HepG2 (cell line): ENCODE measurements around the gene IRF1. TPM values are rescaled to one million over a fixed set of nuclear protein-coding genes. Genes with fewer than 3 reads are reported as not detected.

Source experiments
- ATAC-seq: fragments of 200-7000 bp; cut with Tn5 transposase; 3 replicates; pipeline ENCODE4 v1.9.1; 2020; ENCODE audit warnings: mild to moderate bottlenecking, moderate library complexity
- BruUV-seq: library from RNA; stranded (reverse); fragments of 400-500 nt; replicated peaks from 2 replicates; lab custom pipeline; 2021; lab: Mats Ljungman, UMichigan
- CTCF ChIA-PET: fragments of 300-600 bp; formaldehyde crosslinking; extraction: SDS; loops from one replicate; lab custom pipeline; 2021; ENCODE audit warnings: low total read pairs, inconsistent platforms, low intra/inter-chr PET ratio; lab: Yijun Ruan, JAX
- POLR2A ChIA-PET: fragments of 350-600 bp; sonication (Branson Sonifier 250); formaldehyde crosslinking; loops from one replicate; lab custom pipeline; 2020; ENCODE audit warnings: antibody characterized with exemption, inconsistent platforms; lab: Yijun Ruan, JAX
- DNase-seq: peaks from one replicate; pipeline ENCODE4 v3.0.0-alpha.2; 2015; ENCODE audit warnings: low spot score
- FAIRE-seq: peaks from 3 replicates; lab custom pipeline; 2011; peaks lifted over from hg19 to GRCh38; lab: Jason Lieb, UNC
- H2AFZ ChIP-seq: one replicate; pipeline ENCODE4 v1.6.1; 2011; ENCODE audit warnings: low read length, inconsistent platforms
- H3K27ac ChIP-seq: fragments of 300-600 bp; 3 replicates; pipeline ENCODE4 v1.8.0; 2011; ENCODE audit warnings: mixed run types, mild to moderate bottlenecking, mixed read lengths, low read length, inconsistent platforms; ENCODE audit not compliant: insufficient read depth; ENCODE audit errors: extremely low read length
- H3K27me3 ChIP-seq, 2 experiments: fragments of 200-600 bp in 1 of 2; 2 replicates in 1 of 2; 3 replicates in 1 of 2; pipeline versions ENCODE4 v1.6.0 to v1.8.0; 2011; ENCODE audit warnings: low read length in 2 of 2, mild to moderate bottlenecking in 2 of 2, moderate library complexity in 2 of 2, inconsistent platforms in 1 of 2; ENCODE audit not compliant: insufficient read depth in 2 of 2, control insufficient read depth in 1 of 2
- H3K36me3 ChIP-seq, 2 experiments: fragments of 200-600 bp in 1 of 2; replicated peaks in 1 of 2; 2 replicates in 1 of 2; 3 replicates in 1 of 2; pipeline versions ENCODE4 v1.5.1 to v1.8.0; 2011; ENCODE audit warnings: low read length in 2 of 2, inconsistent platforms in 1 of 2; ENCODE audit not compliant: insufficient read depth in 2 of 2, control insufficient read depth in 1 of 2
- H3K4me1 ChIP-seq: 2 replicates; pipeline ENCODE4 v1.5.1; 2012; ENCODE audit warnings: low read length, inconsistent platforms; ENCODE audit not compliant: insufficient read depth
- H3K4me2 ChIP-seq: 2 replicates; pipeline ENCODE4 v1.6.0; 2011; ENCODE audit warnings: low read depth, low read length, inconsistent platforms
- H3K4me3 ChIP-seq, 3 experiments: fragments of 200-600 bp in 1 of 3; sonication (generic), shearing (Covaris generic) in 1 of 3; replicated peaks in 1 of 3; 2 replicates each; pipeline ENCODE4 v1.5.1; 2011 to 2016; ENCODE audit warnings: low read length in 3 of 3, inconsistent platforms in 2 of 3, low read depth in 2 of 3, mild to moderate bottlenecking in 2 of 3, control low read depth in 1 of 3, mixed read lengths in 1 of 3; ENCODE audit not compliant: insufficient read depth in 1 of 3
- H3K79me2 ChIP-seq: one replicate; pipeline ENCODE4 v1.6.1; 2011; ENCODE audit warnings: low read length, inconsistent platforms; ENCODE audit not compliant: insufficient read depth
- H3K9ac ChIP-seq: 2 replicates; pipeline ENCODE4 v1.6.0; 2011; ENCODE audit warnings: mild to moderate bottlenecking, low read depth, low read length, inconsistent platforms; ENCODE audit not compliant: insufficient read depth
- H3K9me3 ChIP-seq: 2 replicates; pipeline ENCODE4 v1.5.1; 2012; ENCODE audit warnings: mild to moderate bottlenecking, low read length
- H4K20me1 ChIP-seq: 2 replicates; pipeline ENCODE4 v1.6.0; 2011; ENCODE audit warnings: inconsistent platforms, mild to moderate bottlenecking, low read length, moderate library complexity; ENCODE audit not compliant: insufficient read depth
- AHDC1 ChIP-seq: sonication (generic); formaldehyde crosslinking; IDR thresholded peaks from 2 replicates; pipeline ENCODE4 v1.5.1; 2020; ENCODE audit warnings: mild to moderate bottlenecking, missing genetic modification reagents, borderline replicate concordance
- DR1 ChIP-seq: sonication (generic); formaldehyde crosslinking; IDR thresholded peaks from 2 replicates; pipeline ENCODE4 v1.8.0; 2021; ENCODE audit warnings: mild to moderate bottlenecking, missing genetic modification reagents, inconsistent platforms
- ELF1 ChIP-seq: sonication (generic); formaldehyde crosslinking; IDR thresholded peaks from 2 replicates; pipeline ENCODE4 v1.4.0; 2020; ENCODE audit warnings: missing genetic modification reagents
- ELF3 ChIP-seq: IDR thresholded peaks from 2 replicates; pipeline ENCODE4 v1.6.1; 2016; ENCODE audit warnings: missing genetic modification reagents, missing compliant biosample characterization
- HNF4A ChIP-seq: sonication (generic); formaldehyde crosslinking; IDR thresholded peaks from 2 replicates; pipeline ENCODE4 v1.4.0; 2020; ENCODE audit warnings: missing genetic modification reagents
- KDM2A ChIP-seq: sonication (generic); formaldehyde crosslinking; IDR thresholded peaks from 2 replicates; pipeline ENCODE4 v1.4.0; 2020; ENCODE audit warnings: low read depth, missing genetic modification reagents, borderline replicate concordance
- SMARCC2 ChIP-seq: fragments of 450-650 bp; IDR thresholded peaks from 2 replicates; pipeline ENCODE4 v1.6.1; 2017; ENCODE audit warnings: antibody characterized with exemption, mild to moderate bottlenecking
- ZBTB21 ChIP-seq: sonication (generic); formaldehyde crosslinking; IDR thresholded peaks from 2 replicates; pipeline ENCODE4 v1.4.0; 2020; ENCODE audit warnings: missing genetic modification reagents
- ZNF503 ChIP-seq: sonication (generic); formaldehyde crosslinking; IDR thresholded peaks from 2 replicates; pipeline ENCODE4 v1.4.0; 2020; ENCODE audit warnings: missing genetic modification reagents
- ZUFSP ChIP-seq: sonication (generic); formaldehyde crosslinking; IDR thresholded peaks from 2 replicates; pipeline ENCODE4 v1.9.0; 2021; ENCODE audit warnings: missing genetic modification reagents, mild to moderate bottlenecking, borderline replicate concordance
- WGBS: methylation state at CpG from one replicate; pipeline ENCODE4 v1.1.6; 2017; ENCODE audit warnings: low lambda C conversion rate; 5-methylcytosine and 5-hydroxymethylcytosine counted together
- in situ Hi-C: cut with HindIII; loops from 2 replicates; pipeline ENCODE4 v1.10.0; 2017; ENCODE audit warnings: low pct_unique_long_range_greater_than_20kb; ENCODE audit not compliant: extremely low pct_ligation_motif_present
- intact Hi-C: fragments of 100-400 bp; cut with micrococcal nuclease; formaldehyde crosslinking; loops from one replicate; pipeline ENCODE4 v1.10.0; 2022; ENCODE audit not compliant: unreplicated experiment
- polyA plus RNA-seq, 8 experiments: library from polyadenylated mRNA; depleted of rRNA in 3 of 8; stranded (reverse) in 7 of 8; unstranded in 1 of 8; fragments of >200 nt; fragmentation: Illumina TruSeq in 4 of 8; extraction: Trizol in 4 of 8; gene quantifications; 2 replicates each; pipeline versions ENCODE4 v1.2.1 to v1.2.3, GENCODE V29; 2011 to 2016; ENCODE audit warnings: low read depth in 4 of 8, missing spikeins in 1 of 8, mixed read lengths in 1 of 8; ENCODE audit not compliant: insufficient read depth in 1 of 8
- total RNA-seq, 5 experiments: library from RNA; depleted of rRNA; stranded (reverse); fragments of >200 nt; fragmentation: Illumina TruSeq; extraction: Trizol; gene quantifications; 2 replicates each; pipeline ENCODE4 v1.2.3, GENCODE V29; 2016; ENCODE audit warnings: low read depth in 1 of 5

The IRF1 gene
- total and polyA plus RNA-seq, 2 of the 13 experiments (the other 11 are each of a cell fraction or from before 2014, with no cell fraction given) = 4.1 to 8.8 TPM

- TF ChIP-seq SMARCC2 = no peak
- no peak for TF ChIP-seq ZNF503 (CRISPR knock-in tag)
- TF ChIP-seq ELF1 (CRISPR knock-in tag) = no peak
These were observed 6.3 kb upstream of the IRF1 start (continued) for GRCh38 chr5:132496631-132497487.

GRCh38 chr5:132496191-132496630, 5.6 kb upstream of the IRF1 start:
- POLR2A ChIA-PET = interaction anchor here (0.7 to 6.9 kb wide), 28 partner anchors 9 to 555 kb away, joined by 3 to 86 read pairs (median 6); partner anchors contain the start of genes GDF9, HSPA4, SLC22A4 and SLC22A5
- ATAC-seq (peak; percentile 76), FAIRE-seq (peak; percentile 81), DNase-seq (peak; percentile 87)
- Histone ChIP-seq H3K9me3 (no peaks in the 10 kb centered on the region), H3K36me3 (no peaks in the 10 kb centered on the region), H3K27ac (peak overlapping the region; percentile 81), H3K4me2 (peak overlapping the region; percentile 95), H3K4me3 (peak overlapping the region; percentile 73 to 91 (median 88)), H2AFZ (no peak overlapping the region), H3K9ac (peak overlapping the region; percentile 73; the same call in 1 of the 2 replicates), H4K20me1 (no peaks in the 10 kb centered on the region), H3K79me2 (no peaks in the 10 kb centered on the region), H3K4me1 (peaks cover 65% of the 10 kb centered on the region), H3K27me3 (no peaks in the 10 kb centered on the region)
- no TSS peak for BruUV-seq
- CTCF ChIA-PET = no interaction called here
- WGBS = 2% methylated on average over 13 of the region's 18 CpGs
- in situ Hi-C loops = loop anchor here (10.0 kb wide), 3 partner anchors 71 to 201 kb away; partner anchors contain the start of gene SLC22A4
- intact Hi-C loops = loop anchor here (2.0 to 5.0 kb wide), 2 partner anchors 19 to 34 kb away; no protein-coding TSS in a partner anchor
- TF ChIP-seq ZUFSP (CRISPR knock-in tag) (no peak), ELF3 (CRISPR knock-in tag) (peak; percentile 73; the same call in 1 of the 2 replicates), AHDC1 (CRISPR knock-in tag) (no peak), DR1 (CRISPR knock-in tag) (no peak), HNF4A (0 out of 2 replicates have a peak, but pooled peaks have one; percentile 3), KDM2A (CRISPR knock-in tag) (no peak), ZBTB21 (CRISPR knock-in tag) (no peak)
